Activated T-cell treated with anti-CD3 and anti-CD28 coated beads, Interleukin-2, amount 50 U/mL, for 4 hours (primary cell): Measurements from ENCODE around the gene FCMR. TPM values are rescaled to one million over a fixed set of nuclear protein-coding genes. Genes with fewer than 3 reads are reported as not detected.

Source experiments
- total RNA-seq, 3 donors: library from RNA; stranded (reverse); gene quantifications; one replicate each; pipeline ENCODE4 v1.2.1, GENCODE V29; 2021

FCMR gene
- total RNA-seq, 3 donors from 2014 or later = 24.7 to 41.7 (median 24.8) TPM

Other genes with a start within 250 kb of the FCMR start
- gene MAPKAPK2, start 237.0 kb downstream of the FCMR start, total RNA-seq = 100 to 1,000 TPM in 2 of 3 donors, 10 to 100 TPM in 1; 98.2 to 136 (median 135) TPM
- under 1 TPM in 1 of 3 donors, not detected in 2; 0.19 TPM for gene IL19, start 151.2 kb downstream of the FCMR start, total RNA-seq
- gene IL10, start 149.4 kb downstream of the FCMR start, total RNA-seq = 100 to 1,000 TPM in 1 of 3 donors, 10 to 100 TPM in 2; 38.4 to 111 (median 54.1) TPM
- gene IL20, start 56.3 kb downstream of the FCMR start, total RNA-seq = not detected
- gene IL24, start 24.5 kb downstream of the FCMR start, total RNA-seq = 10 to 100 TPM; 11.9 to 30.7 (median 25.0) TPM
- gene PIGR, start 24.5 kb upstream of the FCMR start, total RNA-seq = 1 to 10 TPM; 1.6 to 3.0 (median 1.8) TPM
- not detected for gene FCAMR, start 48.5 kb upstream of the FCMR start, total RNA-seq
- gene C1orf116, start 110.8 kb upstream of the FCMR start, total RNA-seq = under 1 TPM; 0.03 to 0.11 (median 0.08) TPM
- gene YOD1, start 129.3 kb upstream of the FCMR start, total RNA-seq = 10 to 100 TPM in 1 of 3 donors, 1 to 10 TPM in 2; 9.1 to 10.2 (median 9.9) TPM
- gene PFKFB2, start 131.3 kb upstream of the FCMR start, total RNA-seq = 1 to 10 TPM; 2.8 to 5.7 (median 4.1) TPM
- under 1 TPM; 0.27 to 0.38 (median 0.29) TPM for gene C4BPB, start 166.9 kb upstream of the FCMR start, total RNA-seq
- gene C4BPA, start 182.3 kb upstream of the FCMR start, total RNA-seq = under 1 TPM; 0.16 to 0.58 (median 0.41) TPM